GM21360 (cell line): ENCODE measurements around the gene GRHL3.

Experiments used
- ATAC-seq: cut with Tn5 transposase; IDR thresholded peaks from one replicate; pipeline ENCODE4 v1.9.1; 2021; ENCODE audit warnings: mild to moderate bottlenecking, moderate library complexity; ENCODE audit not compliant: unreplicated experiment

GRHL3 gene

GRCh38 chr1:24366707-24367106, 47.5 kb downstream of the GRHL3 start:
- no peak for ATAC-seq

GRCh38 chr1:24369199-24369598, 50.0 kb downstream of the GRHL3 start:
- no peak for ATAC-seq

DNA sequence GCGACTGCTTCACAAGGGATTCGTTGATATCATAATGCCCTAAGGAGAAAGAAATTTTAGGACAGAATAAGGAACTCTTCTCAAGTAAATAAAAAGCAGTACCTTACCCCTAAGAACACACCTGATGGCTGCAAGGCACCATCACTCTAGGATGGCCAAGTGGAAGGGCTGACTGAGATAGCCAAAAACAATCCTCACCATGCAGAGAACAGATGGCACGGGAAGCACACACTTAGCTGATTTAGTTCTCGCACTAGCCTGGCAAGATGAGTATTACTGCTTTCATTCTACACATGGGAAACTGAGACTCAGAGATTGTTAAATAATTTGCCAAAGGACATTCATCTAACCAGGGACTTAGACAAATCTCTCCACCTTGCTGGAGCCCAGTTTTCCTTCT, 50.6 kb downstream of the GRHL3 start:
- ATAC-seq = no peak

- peak; percentile 51 for ATAC-seq
Measured at GRCh38 chr1:24373044-24373443, 53.9 kb downstream of the GRHL3 start.

DNA sequence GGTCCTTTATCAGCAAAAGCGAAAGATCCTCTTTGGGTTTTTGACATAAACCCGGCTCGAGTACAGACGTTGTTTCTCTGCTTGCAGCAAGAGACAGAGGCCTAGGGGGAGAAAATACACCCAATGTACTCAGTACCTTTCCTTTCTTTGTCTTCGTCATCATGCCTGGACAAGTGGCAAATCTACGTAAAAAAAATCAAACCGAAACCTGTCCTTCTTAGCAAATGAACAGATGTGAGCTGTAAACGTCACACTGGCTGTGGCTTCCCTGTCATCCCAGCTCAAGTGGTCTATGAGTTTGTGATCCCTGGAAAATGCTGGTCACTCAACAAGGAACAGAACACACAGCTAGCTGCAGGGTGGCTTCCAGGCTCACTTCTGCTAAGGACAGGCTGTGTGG, 54.6 kb downstream of the GRHL3 start:
- ATAC-seq = no peak

DNA sequence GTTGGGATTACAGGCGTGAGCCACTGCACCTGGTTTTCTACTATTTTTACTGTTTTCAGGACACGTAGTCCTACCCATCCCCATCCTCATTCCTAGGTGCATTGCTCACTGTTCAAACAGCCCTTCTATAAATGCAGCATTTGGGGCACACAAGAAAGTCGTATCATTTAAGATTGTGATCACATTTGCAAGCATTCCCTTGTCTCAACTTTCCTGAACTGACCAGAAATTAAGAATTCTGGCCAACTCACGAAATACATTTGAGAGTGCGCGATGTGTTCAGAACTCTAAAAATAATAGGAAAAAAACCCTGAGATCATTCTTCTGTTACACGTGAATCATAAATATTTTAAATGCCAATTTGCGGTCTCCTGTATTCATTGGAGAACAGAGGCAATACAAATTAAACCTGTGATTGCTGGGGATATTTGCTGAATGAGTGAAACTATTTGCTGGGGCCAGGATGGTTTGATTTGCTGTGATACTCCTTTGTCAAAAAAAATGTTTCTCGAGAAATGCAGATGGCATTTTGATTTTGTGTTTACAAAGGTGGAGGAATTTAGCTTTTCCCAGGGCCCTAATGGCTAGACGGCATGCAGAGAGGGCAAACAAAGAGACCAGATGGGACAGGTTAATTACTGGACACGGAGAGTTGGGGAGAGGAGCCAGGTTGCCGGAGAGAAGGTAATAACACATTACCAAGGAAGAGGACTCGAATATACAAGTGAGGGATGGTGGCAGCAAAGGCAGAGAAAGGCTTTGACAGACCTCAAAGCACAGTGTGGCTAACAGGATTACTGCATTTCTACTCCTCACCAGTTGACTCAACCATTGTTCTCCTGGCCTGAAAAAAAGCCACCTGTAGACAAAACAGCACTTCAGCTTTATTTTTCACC, 56.0 kb downstream of the GRHL3 start:
- no peak for ATAC-seq

DNA sequence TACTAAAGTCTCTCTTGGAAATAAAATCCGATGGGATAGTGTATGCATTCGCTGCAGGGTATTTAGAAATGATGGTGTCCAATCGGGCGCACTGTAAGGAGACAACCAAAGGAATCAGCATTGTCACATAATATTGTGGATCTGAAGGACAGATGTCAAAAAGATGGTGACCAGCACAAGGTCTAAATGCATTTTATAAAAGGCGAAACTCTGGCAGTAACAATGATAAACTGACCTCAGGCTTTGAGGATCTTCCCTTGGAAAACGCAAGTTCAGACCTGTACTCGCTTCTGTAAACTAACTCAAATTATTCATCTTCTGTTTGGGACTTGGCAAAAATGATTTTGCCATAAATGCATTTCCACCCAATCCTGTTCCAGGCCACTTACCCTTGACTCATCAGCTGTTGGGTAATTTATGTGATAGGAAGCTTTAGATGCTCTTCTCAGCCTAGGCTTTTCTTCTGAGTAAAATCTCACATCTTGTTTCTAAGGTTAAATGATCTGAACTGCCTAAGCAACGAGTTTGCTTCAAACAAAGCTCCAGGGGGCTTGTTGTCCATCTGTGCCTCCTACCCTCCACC, 60.7 kb downstream of the GRHL3 start:
- no peak for ATAC-seq

DNA sequence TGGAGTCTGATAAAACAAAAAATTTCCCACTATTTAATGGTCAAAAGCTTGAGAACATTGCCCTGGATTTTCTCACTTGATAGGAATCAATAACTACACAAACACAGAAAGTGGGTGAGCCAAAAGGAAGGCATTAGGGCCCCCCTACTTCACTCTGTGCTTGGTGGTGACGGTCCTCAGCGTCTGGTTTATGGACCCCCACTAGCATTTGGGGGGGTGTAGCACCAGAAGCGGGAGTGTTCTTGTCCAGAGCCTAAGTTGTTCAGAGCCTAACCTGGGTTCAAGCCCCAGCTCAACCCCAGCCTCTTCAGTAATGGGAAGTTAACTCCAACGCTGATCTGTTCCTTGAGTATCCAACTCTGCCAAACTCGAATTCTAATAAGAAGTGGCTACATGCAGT, 61.4 kb downstream of the GRHL3 start:
- no peak for ATAC-seq

GRCh38 chr1:24381256-24381655, 62.1 kb downstream of the GRHL3 start:
- ATAC-seq = no peak

- ATAC-seq = no peak
Measured at GRCh38 chr1:24382165-24382577, 63.0 kb downstream of the GRHL3 start.

GRCh38 chr1:24383381-24383940, 64.3 kb downstream of the GRHL3 start:
- no peak for ATAC-seq

- peak; percentile 41 for ATAC-seq
Measured at GRCh38 chr1:24384251-24385090, 65.3 kb downstream of the GRHL3 start.

GRCh38 chr1:24385160-24385940, 66.2 kb downstream of the GRHL3 start:
- ATAC-seq = no peak

DNA sequence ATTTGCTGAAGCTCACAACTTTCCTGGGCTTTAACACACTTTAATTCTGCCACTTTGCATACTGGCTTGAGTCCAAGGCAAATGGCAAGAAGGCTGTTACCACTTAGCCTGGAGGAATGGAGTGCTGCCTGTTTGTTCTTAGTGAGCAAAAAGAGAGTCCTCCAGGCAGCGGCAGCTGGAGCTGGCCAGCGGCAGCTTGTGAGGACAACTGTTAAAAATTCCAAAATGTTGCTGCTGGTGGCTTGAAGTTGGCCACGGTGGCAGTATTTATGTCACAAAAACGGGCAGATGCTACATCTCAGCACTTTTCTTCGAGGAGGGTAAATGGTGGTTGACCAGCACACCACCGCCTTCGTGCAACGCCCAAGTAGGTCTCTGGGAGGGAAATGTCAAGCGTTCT, 67.1 kb downstream of the GRHL3 start:
- no peak for ATAC-seq

DNA sequence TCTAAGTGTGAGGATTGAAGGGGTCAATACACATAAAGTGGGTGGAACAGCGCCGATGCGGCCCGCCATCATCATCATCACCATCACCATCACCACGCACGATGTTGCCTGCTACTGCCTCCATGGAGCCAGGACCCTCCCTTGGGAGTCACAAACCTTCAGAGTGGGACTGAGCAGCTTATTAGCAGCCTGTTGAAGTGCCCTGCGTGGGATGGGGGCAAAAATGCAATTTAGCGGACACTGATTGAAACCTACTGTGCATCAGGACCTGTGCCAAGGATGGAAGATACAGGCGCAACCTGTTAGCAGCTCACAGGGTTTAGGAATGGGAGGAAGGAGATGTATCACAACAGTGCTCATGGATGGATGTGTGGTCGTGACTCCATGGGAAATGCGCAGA, 67.8 kb downstream of the GRHL3 start:
- ATAC-seq = no peak

DNA sequence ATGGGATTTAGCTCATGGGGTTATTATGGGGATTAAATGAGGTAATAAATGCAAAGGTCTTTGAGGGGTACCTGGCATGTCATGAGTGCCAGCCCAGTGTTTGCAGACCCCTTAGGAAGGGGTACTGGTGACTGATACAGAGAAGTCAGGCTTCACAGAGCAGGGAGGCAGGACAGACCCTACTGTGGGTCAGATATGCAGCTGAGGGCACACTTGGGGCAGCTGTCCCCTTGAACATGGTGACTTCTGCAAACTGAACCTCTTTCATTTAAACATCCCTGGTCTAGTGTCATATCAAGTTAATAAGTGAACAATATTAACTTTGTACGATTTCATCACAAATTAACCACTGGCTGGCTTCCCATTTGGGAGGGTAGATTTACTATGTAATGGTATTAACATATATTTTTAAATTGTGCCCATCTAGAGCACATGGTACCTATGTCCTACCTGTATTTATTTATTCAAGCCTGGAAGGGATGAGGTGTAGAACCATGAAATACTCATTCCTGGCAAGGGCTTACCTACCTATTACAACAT, 68.5 kb downstream of the GRHL3 start:
- ATAC-seq = no peak

GRCh38 chr1:24388331-24388885, 69.3 kb downstream of the GRHL3 start:
- ATAC-seq = no peak

DNA sequence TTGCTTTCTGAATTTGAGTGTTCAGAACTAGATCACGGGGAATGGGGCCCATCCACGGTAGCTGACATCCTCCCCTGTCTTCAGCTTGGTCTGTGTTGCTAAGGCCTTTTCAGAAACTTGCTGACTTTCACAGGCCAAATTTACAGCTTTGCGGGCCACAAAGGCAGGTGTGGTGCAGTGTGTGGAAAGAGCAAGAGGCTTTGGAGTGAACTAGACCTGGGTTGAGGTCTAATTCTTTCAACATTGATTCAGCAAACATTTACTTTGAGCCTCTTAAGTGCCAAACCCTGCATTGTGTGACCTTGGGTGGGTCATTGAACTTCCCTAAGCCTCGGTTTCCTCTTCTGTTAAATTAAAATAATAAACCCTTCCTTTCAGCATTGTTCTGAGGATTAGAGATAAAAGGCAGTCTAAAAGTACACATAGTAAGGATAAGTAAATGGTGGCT, 70.1 kb downstream of the GRHL3 start:
- ATAC-seq = no peak

GRCh38 chr1:24390924-24391782, 72.0 kb downstream of the GRHL3 start:
- peak; percentile 61 for ATAC-seq
